ENCODE results near the gene NPTXR.

The NPTXR gene

GRCh38 chr22:38852522-38852921, 8.7 kb upstream of the NPTXR start:
- DNase-seq (ENCODE audit: low read depth) = no peak

GRCh38 chr22:38850941-38851849, 7.4 kb upstream of the NPTXR start:
- DNase-seq (ENCODE audit: low read depth) = peak; percentile 65

- DNase-seq (ENCODE audit: low read depth) = no peak
These were observed 6.6 kb upstream of the NPTXR start for GRCh38 chr22:38850399-38850798.

- DNase-seq (ENCODE audit: low read depth) = no peak
These were observed 6.0 kb upstream of the NPTXR start for GRCh38 chr22:38849811-38850210.

GRCh38 chr22:38846412-38846811, 2.6 kb upstream of the NPTXR start:
- DNase-seq (ENCODE audit: low read depth) = no peak

GRCh38 chr22:38845004-38845740, 1.3 kb upstream of the NPTXR start:
- peak; percentile 64 for DNase-seq (ENCODE audit: low read depth)

GRCh38 chr22:38844315-38845003, 631 bp upstream of the NPTXR start:
- no peak for DNase-seq (ENCODE audit: low read depth)

GRCh38 chr22:38843201-38843656, 599 bp downstream of the NPTXR start:
- DNase-seq (ENCODE audit: low read depth) = peak; percentile 75

GRCh38 chr22:38842512-38843200, 1.2 kb downstream of the NPTXR start:
- no peak for DNase-seq (ENCODE audit: low read depth)

- DNase-seq (ENCODE audit: low read depth) = no peak
These were observed 2.2 kb downstream of the NPTXR start for GRCh38 chr22:38841635-38842034.

GRCh38 chr22:38841211-38841610, 2.6 kb downstream of the NPTXR start:
- no peak for DNase-seq (ENCODE audit: low read depth)

- DNase-seq (ENCODE audit: low read depth) = no peak
These were observed 3.7 kb downstream of the NPTXR start for GRCh38 chr22:38840129-38840528.

GRCh38 chr22:38839686-38840085, 4.1 kb downstream of the NPTXR start:
- DNase-seq (ENCODE audit: low read depth) = no peak

- no peak for DNase-seq (ENCODE audit: low read depth)
These were observed 6.4 kb downstream of the NPTXR start for GRCh38 chr22:38837414-38837928.

- DNase-seq (ENCODE audit: low read depth) = peak; percentile 66
These were observed 7.9 kb downstream of the NPTXR start for GRCh38 chr22:38835888-38836301.

- DNase-seq (ENCODE audit: low read depth) = no peak
These were observed 8.8 kb downstream of the NPTXR start for GRCh38 chr22:38834991-38835390.

- no peak for DNase-seq (ENCODE audit: low read depth)
These were observed 9.4 kb downstream of the NPTXR start for GRCh38 chr22:38834215-38834953.

GRCh38 chr22:38833061-38833460, 10.8 kb downstream of the NPTXR start:
- DNase-seq (ENCODE audit: low read depth) = no peak

GRCh38 chr22:38832005-38832978, 11.5 kb downstream of the NPTXR start:
- DNase-seq (ENCODE audit: low read depth) = no peak

Data from EH (cell line).